ENCODE data around the gene ATG9B. TPM values are rescaled to one million over a fixed set of nuclear protein-coding genes. Genes with fewer than 3 reads are reported as not detected.

ATG9B gene
- total and polyA plus RNA-seq, 9 of the 15 experiments (the other 6 are each of a cell fraction or from before 2014, with no cell fraction given) = 0.29 to 8.0 (median 2.1) TPM

DNA sequence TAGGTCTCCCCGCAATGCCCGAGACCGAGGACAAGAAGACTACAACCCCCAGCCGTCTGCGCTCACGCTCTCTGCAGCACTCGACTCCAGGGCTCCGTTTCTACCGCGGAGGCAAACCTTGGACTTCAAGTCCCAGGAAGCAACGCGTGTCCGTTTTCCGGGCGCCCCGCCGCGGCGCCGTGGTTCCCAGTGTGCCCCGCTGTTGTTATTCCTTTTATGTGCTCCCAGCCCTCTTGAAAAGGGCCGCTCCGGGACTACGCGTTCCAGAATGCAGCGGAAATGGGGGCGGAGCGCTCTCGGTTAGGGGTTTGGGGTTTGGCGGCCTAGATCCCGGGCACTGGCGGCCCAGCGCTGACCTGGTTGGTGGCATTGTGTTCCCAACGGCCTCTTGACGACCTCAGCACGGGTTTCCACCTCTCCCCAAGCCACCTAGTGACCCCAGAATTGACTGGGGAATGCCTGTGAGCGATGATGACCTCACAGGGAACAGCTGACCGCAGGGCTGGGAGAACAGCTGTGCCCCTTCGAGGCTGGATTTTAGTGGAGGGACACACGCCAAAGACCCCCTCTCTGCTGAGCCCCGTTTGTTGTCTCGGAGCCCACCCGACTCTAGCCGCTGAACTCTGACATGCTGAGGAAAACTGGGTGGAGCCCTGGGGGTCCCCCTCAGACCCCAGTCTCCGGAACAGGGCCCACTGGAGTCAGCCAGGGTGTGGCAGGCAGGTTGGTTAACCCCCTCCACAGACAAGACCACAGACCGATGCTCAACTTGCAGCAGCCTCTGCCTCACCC, 33.9 kb upstream of the ATG9B start (continued):
- TF ChIP-seq THAP12 (CRISPR knock-in tag; IDR thresholded peaks at IDR 0.05) (peak; percentile 75; the same call in 1 of the 2 replicates), SOX6 (IDR thresholded peaks at IDR 0.05) (peak; percentile 49; the same call in 1 of the 2 replicates), KAT2B (IDR thresholded peaks at IDR 0.05; ENCODE audit: low read depth, low read length) (peak; percentile 14), MAFK (IDR thresholded peaks at IDR 0.05; ENCODE audit: low read length) (peak; percentile 19; the same call in 1 of the 2 replicates), FIP1L1 (IDR thresholded peaks at IDR 0.05; ENCODE audit: low read depth, low read length, poor library complexity, severe bottlenecking) (peak; percentile 1), ZNF766 (CRISPR knock-in tag; conservative IDR thresholded peaks at IDR 0.05) (peak; percentile 97), ZNF589 (CRISPR knock-in tag; IDR thresholded peaks at IDR 0.05; ENCODE audit: low read depth) (peak; percentile 41), ZFX (CRISPR knock-in tag; IDR thresholded peaks at IDR 0.05) (peak; percentile 94), PHB2 (IDR thresholded peaks at IDR 0.05; ENCODE audit: low read depth) (no peak), SMAD4 (CRISPR knock-in tag; conservative IDR thresholded peaks at IDR 0.05) (0 out of 2 replicates have a peak, but pooled peaks have one; percentile 69)
- TF ChIP-seq, protein P1, sequence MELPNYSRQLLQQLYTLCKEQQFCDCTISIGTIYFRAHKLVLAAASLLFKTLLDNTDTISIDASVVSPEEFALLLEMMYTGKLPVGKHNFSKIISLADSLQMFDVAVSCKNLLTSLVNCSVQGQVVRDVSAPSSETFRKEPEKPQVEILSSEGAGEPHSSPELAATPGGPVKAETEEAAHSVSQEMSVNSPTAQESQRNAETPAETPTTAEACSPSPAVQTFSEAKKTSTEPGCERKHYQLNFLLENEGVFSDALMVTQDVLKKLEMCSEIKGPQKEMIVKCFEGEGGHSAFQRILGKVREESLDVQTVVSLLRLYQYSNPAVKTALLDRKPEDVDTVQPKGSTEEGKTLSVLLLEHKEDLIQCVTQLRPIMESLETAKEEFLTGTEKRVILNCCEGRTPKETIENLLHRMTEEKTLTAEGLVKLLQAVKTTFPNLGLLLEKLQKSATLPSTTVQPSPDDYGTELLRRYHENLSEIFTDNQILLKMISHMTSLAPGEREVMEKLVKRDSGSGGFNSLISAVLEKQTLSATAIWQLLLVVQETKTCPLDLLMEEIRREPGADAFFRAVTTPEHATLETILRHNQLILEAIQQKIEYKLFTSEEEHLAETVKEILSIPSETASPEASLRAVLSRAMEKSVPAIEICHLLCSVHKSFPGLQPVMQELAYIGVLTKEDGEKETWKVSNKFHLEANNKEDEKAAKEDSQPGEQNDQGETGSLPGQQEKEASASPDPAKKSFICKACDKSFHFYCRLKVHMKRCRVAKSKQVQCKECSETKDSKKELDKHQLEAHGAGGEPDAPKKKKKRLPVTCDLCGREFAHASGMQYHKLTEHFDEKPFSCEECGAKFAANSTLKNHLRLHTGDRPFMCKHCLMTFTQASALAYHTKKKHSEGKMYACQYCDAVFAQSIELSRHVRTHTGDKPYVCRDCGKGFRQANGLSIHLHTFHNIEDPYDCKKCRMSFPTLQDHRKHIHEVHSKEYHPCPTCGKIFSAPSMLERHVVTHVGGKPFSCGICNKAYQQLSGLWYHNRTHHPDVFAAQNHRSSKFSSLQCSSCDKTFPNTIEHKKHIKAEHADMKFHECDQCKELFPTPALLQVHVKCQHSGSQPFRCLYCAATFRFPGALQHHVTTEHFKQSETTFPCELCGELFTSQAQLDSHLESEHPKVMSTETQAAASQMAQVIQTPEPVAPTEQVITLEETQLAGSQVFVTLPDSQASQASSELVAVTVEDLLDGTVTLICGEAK (IDR thresholded peaks at IDR 0.05) = peak; percentile 94
- TF ChIP-seq, protein P1 (CRISPR knock-in tag; IDR thresholded peaks at IDR 0.05) = no peak
- TF ChIP-seq, protein P2, sequence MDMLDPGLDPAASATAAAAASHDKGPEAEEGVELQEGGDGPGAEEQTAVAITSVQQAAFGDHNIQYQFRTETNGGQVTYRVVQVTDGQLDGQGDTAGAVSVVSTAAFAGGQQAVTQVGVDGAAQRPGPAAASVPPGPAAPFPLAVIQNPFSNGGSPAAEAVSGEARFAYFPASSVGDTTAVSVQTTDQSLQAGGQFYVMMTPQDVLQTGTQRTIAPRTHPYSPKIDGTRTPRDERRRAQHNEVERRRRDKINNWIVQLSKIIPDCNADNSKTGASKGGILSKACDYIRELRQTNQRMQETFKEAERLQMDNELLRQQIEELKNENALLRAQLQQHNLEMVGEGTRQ (CRISPR knock-in tag; IDR thresholded peaks at IDR 0.05) = peak; percentile 27; the same call in 1 of the 2 replicates
